Neuronal stem cell (in vitro differentiated cells): ENCODE data around the gene DALRD3.
A peak's percentile ranks its signal among the peaks of the same experiment; 100 is the strongest.

Experiments used
- DNase-seq: peaks from one replicate; pipeline ENCODE4 v3.0.0-alpha.2; 2013; ENCODE audit warnings: low spot score
- H2AFZ ChIP-seq: one replicate; pipeline ENCODE4 v1.6.1; 2013; ENCODE audit warnings: mild to moderate bottlenecking, low read length, inconsistent platforms
- H2AK5ac ChIP-seq: 2 replicates; pipeline ENCODE4 v1.6.1; 2013; ENCODE audit warnings: low read depth, mild to moderate bottlenecking, inconsistent platforms, low read length, moderate library complexity, mixed read lengths
- H2BK120ac ChIP-seq: 2 replicates; pipeline ENCODE4 v1.6.1; 2013; ENCODE audit warnings: low read depth, mild to moderate bottlenecking, inconsistent platforms, low read length, moderate library complexity, mixed read lengths
- H2BK12ac ChIP-seq: one replicate; pipeline ENCODE4 v1.6.1; 2013; ENCODE audit warnings: low read length, inconsistent platforms
- H2BK15ac ChIP-seq: 2 replicates; pipeline ENCODE4 v1.6.1; 2013; ENCODE audit warnings: mild to moderate bottlenecking, low read length, inconsistent platforms, mixed read lengths
- H2BK5ac ChIP-seq: one replicate; pipeline ENCODE4 v1.6.1; 2013; ENCODE audit warnings: inconsistent platforms, mild to moderate bottlenecking, low read length, moderate library complexity
- H3K14ac ChIP-seq: one replicate; pipeline ENCODE4 v1.6.1; 2013; ENCODE audit warnings: low read length, inconsistent platforms
- H3K18ac ChIP-seq: 2 replicates; pipeline ENCODE4 v1.6.1; 2013; ENCODE audit warnings: low read length, inconsistent platforms
- H3K23ac ChIP-seq: 2 replicates; pipeline ENCODE4 v1.6.1; 2013; ENCODE audit warnings: low read depth, mild to moderate bottlenecking, mixed read lengths, low read length, inconsistent platforms; ENCODE audit not compliant: poor library complexity
- H3K27ac ChIP-seq: replicated peaks from 3 replicates; pipeline ENCODE4 v1.5.1; 2013; ENCODE audit warnings: low read length, inconsistent platforms
- H3K27me3 ChIP-seq, 3 experiments: 2 replicates each; pipeline ENCODE4 v1.6.1; 2013; ENCODE audit warnings: low read length in 3 of 3, mild to moderate bottlenecking in 2 of 3, inconsistent platforms in 1 of 3, low read depth in 1 of 3, mixed read lengths in 1 of 3, moderate library complexity in 1 of 3; ENCODE audit not compliant: control insufficient read depth in 3 of 3, insufficient read depth in 3 of 3
- H3K36me3 ChIP-seq, 2 donors: replicated peaks in 1 of 2; 2 replicates each; pipeline ENCODE4 v1.6.1; 2013; ENCODE audit warnings: low read length in 2 of 2; ENCODE audit not compliant: control insufficient read depth in 2 of 2, insufficient read depth in 2 of 2
- H3K4ac ChIP-seq: 2 replicates; pipeline ENCODE4 v1.6.1; 2013; ENCODE audit warnings: inconsistent platforms, mild to moderate bottlenecking, low read length, moderate library complexity
- H3K4me1 ChIP-seq, 2 donors: 1 replicate in 1 of 2; 2 replicates in 1 of 2; pipeline ENCODE4 v1.6.1; 2013; ENCODE audit warnings: low read length in 2 of 2, low read depth in 1 of 2; ENCODE audit not compliant: control insufficient read depth in 2 of 2, insufficient read depth in 1 of 2
- H3K4me2 ChIP-seq: one replicate; pipeline ENCODE4 v1.6.1; 2013; ENCODE audit warnings: mild to moderate bottlenecking, low read length, inconsistent platforms; ENCODE audit not compliant: insufficient read depth, poor library complexity, severe bottlenecking
- H3K4me3 ChIP-seq, 2 donors: 2 replicates each; pipeline ENCODE4 v1.5.1; 2013; ENCODE audit warnings: low read length in 2 of 2, mild to moderate bottlenecking in 2 of 2, inconsistent platforms in 1 of 2, moderate library complexity in 1 of 2
- H3K79me1 ChIP-seq: one replicate; pipeline ENCODE4 v1.6.1; 2013; ENCODE audit warnings: low read depth, mild to moderate bottlenecking, inconsistent platforms, low read length, moderate library complexity
- H3K9ac ChIP-seq: one replicate; pipeline ENCODE4 v1.6.1; 2013; ENCODE audit warnings: mild to moderate bottlenecking, low read depth, low read length, inconsistent platforms; ENCODE audit not compliant: poor library complexity
- H3K9me3 ChIP-seq, 2 donors: replicated peaks in 1 of 2; 2 replicates each; pipeline versions ENCODE3 to v1.6.1; 2013; ENCODE audit warnings: low read length in 2 of 2, mild to moderate bottlenecking in 2 of 2, inconsistent platforms in 1 of 2, low read depth in 1 of 2, mixed read lengths in 1 of 2, moderate library complexity in 1 of 2; ENCODE audit not compliant: control insufficient read depth in 2 of 2, insufficient read depth in 1 of 2
- H4K8ac ChIP-seq: one replicate; pipeline ENCODE4 v1.6.1; 2013; ENCODE audit warnings: low read depth, mild to moderate bottlenecking, inconsistent platforms, low read length, moderate library complexity
- H4K91ac ChIP-seq: one replicate; pipeline ENCODE4 v1.6.1; 2013; ENCODE audit warnings: low read length, low read depth, mild to moderate bottlenecking, inconsistent platforms; ENCODE audit not compliant: poor library complexity
- WGBS, 2 donors: extraction: QIAGEN DNeasy Blood & Tissue Kit; methylation state at CpG; one replicate each; pipeline ENCODE4 v1.1.7; 2013; ENCODE audit warnings: missing lambda C conversion rate in 2 of 2, mixed read lengths in 1 of 2; ENCODE audit not compliant: insufficient read length in 2 of 2, insufficient replicate concordance in 1 of 2; ENCODE audit errors: extremely low coverage in 2 of 2; 5-methylcytosine and 5-hydroxymethylcytosine counted together

DALRD3 gene

GRCh38 chr3:49030321-49030720, 11.9 kb upstream of the DALRD3 start:
- H3K23ac ChIP-seq: no peak overlapping the region
- no peak overlapping the region for H2BK5ac ChIP-seq
- H3K4me2 ChIP-seq: no peak overlapping the region
- H2BK120ac ChIP-seq: no peak overlapping the region
- no peak overlapping the region for H2AK5ac ChIP-seq
- no peak overlapping the region for H4K91ac ChIP-seq
- no peak overlapping the region for H2BK15ac ChIP-seq
- H3K18ac ChIP-seq: no peak overlapping the region
- H3K27me3 ChIP-seq: no peaks in the 10 kb centered on the region
- H3K4me1 ChIP-seq: peaks cover 6 to 10% of the 10 kb centered on the region in 2 donors
- peaks cover 7% of the 10 kb centered on the region for H3K79me1 ChIP-seq
- no peak overlapping the region for H2BK12ac ChIP-seq
- no peaks in the 10 kb centered on the region for H3K9me3 ChIP-seq
- no CpG with 5 or more reads among the region's 6 CpGs for whole genome bisulfite sequencing, 2 donors
- H3K27ac ChIP-seq: no peak overlapping the region
- DNase-seq: no peak
- no peak overlapping the region for H3K4ac ChIP-seq
- no peak overlapping the region for H3K4me3 ChIP-seq
- no peak overlapping the region for H3K9ac ChIP-seq
- peaks cover 53 to 93% of the 10 kb centered on the region in 2 donors for H3K36me3 ChIP-seq
- H2AFZ ChIP-seq: no peak overlapping the region
- H3K14ac ChIP-seq: no peak overlapping the region
- no peak overlapping the region for H4K8ac ChIP-seq

GRCh38 chr3:49029563-49029884, 11.1 kb upstream of the DALRD3 start:
- H2BK5ac ChIP-seq: no peak overlapping the region
- H3K36me3 ChIP-seq: peaks cover 58 to 93% of the 10 kb centered on the region in 2 donors
- no peak overlapping the region for H3K18ac ChIP-seq
- no peak overlapping the region for H3K4ac ChIP-seq
- H2AFZ ChIP-seq: peak overlapping the region; percentile 60
- H3K9ac ChIP-seq: no peak overlapping the region
- H3K27ac ChIP-seq: no peak overlapping the region
- H2BK12ac ChIP-seq: no peak overlapping the region
- H3K14ac ChIP-seq: no peak overlapping the region
- no peaks in the 10 kb centered on the region for H3K9me3 ChIP-seq
- no peak for DNase-seq
- peaks cover 9% of the 10 kb centered on the region for H3K79me1 ChIP-seq
- peaks cover 6 to 10% of the 10 kb centered on the region in 2 donors for H3K4me1 ChIP-seq
- H3K4me2 ChIP-seq: no peak overlapping the region
- no peak overlapping the region for H2AK5ac ChIP-seq
- no peak overlapping the region for H2BK15ac ChIP-seq
- peak overlapping the region; percentile 99 for H3K23ac ChIP-seq
- H3K4me3 ChIP-seq: peak overlapping the region in 1 of 2 donors; percentile 72
- no peak overlapping the region for H4K8ac ChIP-seq
- no CpG with 5 or more reads among the region's 7 CpGs for WGBS, 2 donors
- H4K91ac ChIP-seq: no peak overlapping the region
- H2BK120ac ChIP-seq: no peak overlapping the region
- H3K27me3 ChIP-seq: no peaks in the 10 kb centered on the region

GRCh38 chr3:49028673-49029562, 10.5 kb upstream of the DALRD3 start, which contains the start of gene IMPDH2:
Gene IMPDH2 (minus strand): TSS chr3:49029398. CDS start chr3:49029350, 48 bp downstream.
- Histone ChIP-seq H3K23ac (peak within 1 kb of the TSS; percentile 99), H2BK120ac (no peak within 1 kb of the TSS), H3K14ac (no peak within 1 kb of the TSS), H3K27ac (no peak within 1 kb of the TSS), H3K9me3 (no peaks in the 10 kb centered on the region), H3K79me1 (peaks cover 10% of the 10 kb centered on the region), H3K36me3 (peaks cover 58 to 93% of the 10 kb centered on the region in 2 donors), H2BK5ac (peak within 1 kb of the TSS; percentile 35), H3K4ac (peak within 1 kb of the TSS; percentile 27), H4K8ac (no peak within 1 kb of the TSS), H2BK12ac (no peak within 1 kb of the TSS), H3K4me2 (peak within 1 kb of the TSS; percentile 92), H3K27me3 (no peaks in the 10 kb centered on the region), H3K4me3 (peak within 1 kb of the TSS; percentile 72 to 83), H2AFZ (peak within 1 kb of the TSS; percentile 77), H2BK15ac (no peak within 1 kb of the TSS), H3K18ac (peak within 1 kb of the TSS; percentile 89), H3K4me1 (peaks cover 6 to 10% of the 10 kb centered on the region in 2 donors), H2AK5ac (peak within 1 kb of the TSS; percentile 48), H4K91ac (no peak within 1 kb of the TSS), H3K9ac (peak within 1 kb of the TSS; percentile 97)
- no CpG with 5 or more reads among the region's 55 CpGs for WGBS, 2 donors
- peak; percentile 88 for DNase-seq

DNA sequence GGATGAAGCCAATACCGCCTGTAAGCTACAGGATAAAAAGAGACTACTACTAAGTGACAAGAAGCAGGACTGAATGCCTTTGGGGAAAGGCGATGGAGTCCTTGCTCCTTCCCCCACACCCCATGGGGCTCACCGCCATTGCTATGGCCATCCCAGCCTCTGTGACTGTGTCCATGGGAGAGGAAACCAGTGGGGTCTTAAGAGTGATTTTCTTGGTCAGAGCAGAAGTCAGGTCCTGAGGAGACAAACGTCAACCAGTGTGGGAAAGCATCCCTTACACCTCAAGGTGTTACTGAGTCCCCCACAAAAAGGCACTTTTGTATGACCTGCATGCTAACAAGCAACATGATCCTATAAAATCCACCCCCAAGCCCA, 9.9 kb upstream of the DALRD3 start:
- H4K91ac ChIP-seq: no peak overlapping the region
- H2BK120ac ChIP-seq: no peak overlapping the region
- no peak overlapping the region for H3K23ac ChIP-seq
- no peak overlapping the region for H2AK5ac ChIP-seq
- no peaks in the 10 kb centered on the region for H3K27me3 ChIP-seq
- no CpG with 5 or more reads among the region's 4 CpGs for WGBS, 2 donors
- H2BK12ac ChIP-seq: no peak overlapping the region
- H3K4ac ChIP-seq: no peak overlapping the region
- H3K27ac ChIP-seq: no peak overlapping the region
- no peak overlapping the region for H4K8ac ChIP-seq
- no peak overlapping the region for H2AFZ ChIP-seq
- no peak overlapping the region for H3K9ac ChIP-seq
- peak overlapping the region; percentile 92 for H3K4me2 ChIP-seq
- H3K4me1 ChIP-seq: peaks cover 6 to 10% of the 10 kb centered on the region in 2 donors
- H3K18ac ChIP-seq: no peak overlapping the region
- DNase-seq: no peak
- peaks cover 10% of the 10 kb centered on the region for H3K79me1 ChIP-seq
- H3K9me3 ChIP-seq: no peaks in the 10 kb centered on the region
- no peak overlapping the region for H2BK15ac ChIP-seq
- no peak overlapping the region for H3K14ac ChIP-seq
- peak overlapping the region; percentile 72 to 83 for H3K4me3 ChIP-seq
- H3K36me3 ChIP-seq: peaks cover 60 to 94% of the 10 kb centered on the region in 2 donors
- H2BK5ac ChIP-seq: peak overlapping the region; percentile 35
